ENCODE measurements around the gene GYS1. TPM values are rescaled to one million over a fixed set of nuclear protein-coding genes. Genes with fewer than 3 reads are reported as not detected.

The GYS1 gene
- total and polyA plus RNA-seq, 8 donors = 13.0 to 63.6 (median 26.0) TPM

DNA sequence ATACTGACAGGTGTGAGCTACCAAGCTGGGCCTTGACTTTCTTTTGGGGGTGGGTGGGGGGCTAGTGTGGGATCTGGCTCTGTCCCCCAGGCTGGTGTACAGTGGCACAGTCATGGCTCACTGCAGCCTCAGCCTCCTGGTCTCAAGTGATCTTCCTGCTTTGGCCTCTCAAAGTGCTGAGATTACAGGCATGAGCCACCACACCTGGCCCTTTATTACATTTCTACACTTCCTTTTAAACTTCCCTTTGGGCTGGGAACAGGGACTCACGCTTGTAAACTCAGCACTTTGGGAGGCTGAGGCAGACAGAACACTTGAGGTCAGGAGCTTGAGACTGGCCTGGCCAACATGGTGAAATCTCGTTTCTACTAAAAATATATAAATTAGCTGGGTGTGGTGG is 16.0 kb downstream of the GYS1 start:
- peak overlapping the region in 1 of 5 donors; percentile 87 for H3K27ac ChIP-seq
- peaks cover 0 to 16% (median 6%) of the 10 kb centered on the region in 4 donors for H3K4me1 ChIP-seq
- WGBS, 5 donors = 57 to 84% (median 69%) methylated on average over 2 of the region's 2 CpGs
- no peaks in the 10 kb centered on the region for H3K27me3 ChIP-seq
- peaks cover 29 to 76% (median 75%) of the 10 kb centered on the region in 4 donors for H3K36me3 ChIP-seq
- no peak overlapping the region for H3K4me3 ChIP-seq
- DNase-seq = no peak
- no peaks in the 10 kb centered on the region for H3K9me3 ChIP-seq
- intact Hi-C loops (cut with DNase I; ENCODE audit: low total_unique reads) = no loop called here
- no peak for TF ChIP-seq EP300 (IDR thresholded peaks at IDR 0.05)
- TF ChIP-seq, protein P1, sequence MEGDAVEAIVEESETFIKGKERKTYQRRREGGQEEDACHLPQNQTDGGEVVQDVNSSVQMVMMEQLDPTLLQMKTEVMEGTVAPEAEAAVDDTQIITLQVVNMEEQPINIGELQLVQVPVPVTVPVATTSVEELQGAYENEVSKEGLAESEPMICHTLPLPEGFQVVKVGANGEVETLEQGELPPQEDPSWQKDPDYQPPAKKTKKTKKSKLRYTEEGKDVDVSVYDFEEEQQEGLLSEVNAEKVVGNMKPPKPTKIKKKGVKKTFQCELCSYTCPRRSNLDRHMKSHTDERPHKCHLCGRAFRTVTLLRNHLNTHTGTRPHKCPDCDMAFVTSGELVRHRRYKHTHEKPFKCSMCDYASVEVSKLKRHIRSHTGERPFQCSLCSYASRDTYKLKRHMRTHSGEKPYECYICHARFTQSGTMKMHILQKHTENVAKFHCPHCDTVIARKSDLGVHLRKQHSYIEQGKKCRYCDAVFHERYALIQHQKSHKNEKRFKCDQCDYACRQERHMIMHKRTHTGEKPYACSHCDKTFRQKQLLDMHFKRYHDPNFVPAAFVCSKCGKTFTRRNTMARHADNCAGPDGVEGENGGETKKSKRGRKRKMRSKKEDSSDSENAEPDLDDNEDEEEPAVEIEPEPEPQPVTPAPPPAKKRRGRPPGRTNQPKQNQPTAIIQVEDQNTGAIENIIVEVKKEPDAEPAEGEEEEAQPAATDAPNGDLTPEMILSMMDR (IDR thresholded peaks at IDR 0.05) = no peak
- TF ChIP-seq POLR2A (IDR thresholded peaks at IDR 0.05) = no peak
- TF ChIP-seq POLR2AphosphoS5 (IDR thresholded peaks at IDR 0.05) = no peak

DNA sequence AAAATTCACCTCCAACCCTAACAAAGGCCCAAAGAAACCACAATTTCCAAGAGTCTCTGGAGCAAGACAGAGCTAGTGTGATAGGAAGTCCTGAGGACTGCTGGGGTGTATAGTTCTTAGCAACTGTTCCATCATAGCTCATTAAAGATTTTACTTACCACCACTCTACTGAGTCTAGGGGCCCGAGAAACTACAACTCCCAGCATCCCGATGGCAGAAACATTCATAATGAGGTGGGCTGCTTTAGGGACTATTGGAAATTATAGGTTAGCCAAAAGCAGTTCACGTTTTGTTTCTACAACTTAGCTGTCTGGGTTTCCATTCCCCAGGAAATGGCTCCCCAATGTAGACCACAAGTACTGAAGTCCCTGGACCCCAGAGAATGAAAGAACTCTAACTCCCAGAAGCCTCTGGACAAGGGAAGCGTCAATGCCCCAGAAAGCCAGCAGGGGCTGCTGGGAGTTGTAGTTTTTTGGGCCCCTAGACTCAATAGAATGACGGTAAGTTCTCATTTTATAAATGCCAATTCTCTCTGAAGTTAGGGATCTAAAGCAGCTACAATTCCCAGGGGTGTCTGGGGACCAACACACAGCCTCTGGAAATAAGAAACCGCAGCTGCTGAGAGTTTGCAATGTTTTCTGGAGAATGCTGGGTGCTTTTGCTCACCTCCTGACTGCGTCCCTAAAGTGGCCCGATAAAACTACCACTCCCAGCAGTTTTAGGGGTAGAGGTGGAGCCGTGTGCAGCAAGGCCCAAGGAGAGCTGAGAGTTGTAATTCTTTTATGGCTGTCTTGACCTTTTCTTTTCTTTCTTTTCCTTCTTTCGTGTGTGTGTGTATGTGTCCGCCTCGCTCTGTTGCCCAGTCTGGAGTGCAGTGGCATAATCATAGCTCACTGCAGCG is 16.9 kb downstream of the GYS1 start:
- Histone ChIP-seq H3K27me3 (no peaks in the 10 kb centered on the region), H3K27ac (peak overlapping the region in 1 of 5 donors; percentile 10), H3K36me3 (peaks cover 20 to 76% (median 75%) of the 10 kb centered on the region in 4 donors), H3K4me3 (no peak overlapping the region), H3K9me3 (no peaks in the 10 kb centered on the region), H3K4me1 (peaks cover 0 to 18% (median 6%) of the 10 kb centered on the region in 4 donors)
- 90 to 93% (median 91%) methylated on average over 13 of the region's 13 CpGs for WGBS, 5 donors
- DNase-seq = peak in 1 of 2 donors; percentile 65
- no peak for TF ChIP-seq EP300 (IDR thresholded peaks at IDR 0.05)
- TF ChIP-seq, protein P1 (IDR thresholded peaks at IDR 0.05) = peak in 1 of 7 experiments; percentile 11
- TF ChIP-seq POLR2A (IDR thresholded peaks at IDR 0.05) = no peak
- TF ChIP-seq POLR2AphosphoS5 (IDR thresholded peaks at IDR 0.05) = no peak
- intact Hi-C loops (cut with DNase I; ENCODE audit: low total_unique reads) = no loop called here

DNA sequence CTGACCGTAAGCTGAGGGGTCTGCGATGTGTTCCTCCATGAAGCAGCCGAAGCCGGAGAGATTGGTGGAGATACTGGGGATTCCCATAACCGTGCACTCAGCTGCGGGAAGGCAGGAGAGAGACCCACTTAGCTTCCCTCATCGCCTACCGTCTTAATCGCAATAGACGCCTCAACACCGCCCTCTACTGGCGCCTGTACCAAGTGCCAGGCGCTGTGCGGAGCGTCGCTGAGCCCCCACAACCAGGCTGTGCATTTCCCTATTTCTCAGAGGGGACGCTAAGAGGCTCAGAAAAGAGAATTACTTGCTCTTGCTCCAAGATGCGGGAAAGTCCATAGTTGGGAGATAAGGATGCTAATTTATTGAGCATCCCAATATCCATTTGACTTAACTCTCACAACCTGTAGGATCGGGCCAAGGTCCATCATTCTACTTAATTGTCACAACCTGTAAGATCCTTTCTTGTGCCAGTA is 22.1 kb downstream of the GYS1 start:
- intact Hi-C loops (cut with DNase I; ENCODE audit: low total_unique reads) = no loop called here
- 17 to 21% (median 19%) methylated on average over 18 to 19 of the region's 19 CpGs for WGBS, 5 donors
- H3K27ac ChIP-seq = peak overlapping the region in 3 of 5 donors; percentile 20 to 51 (median 43)

More for the DNA sequence above, 22.1 kb downstream of the GYS1 start:
- Histone ChIP-seq H3K27me3 (no peaks in the 10 kb centered on the region), H3K36me3 (peaks cover 41 to 88% (median 86%) of the 10 kb centered on the region in 4 donors), H3K4me3 (no peak overlapping the region), H3K9me3 (no peaks in the 10 kb centered on the region), H3K4me1 (peaks cover 14 to 52% (median 31%) of the 10 kb centered on the region in 4 donors)
- DNase-seq = peak; percentile 85 to 93
- TF ChIP-seq EP300 (IDR thresholded peaks at IDR 0.05) = no peak
- peak in 1 of 3 donors; percentile 65 for TF ChIP-seq POLR2AphosphoS5 (IDR thresholded peaks at IDR 0.05)
- TF ChIP-seq POLR2A (IDR thresholded peaks at IDR 0.05) = no peak
- TF ChIP-seq, protein P1 (IDR thresholded peaks at IDR 0.05) = peak in 5 of 7 experiments; percentile 81 to 91 (median 86)

All from stomach (tissue), 9 donors.